DND-41 (cell line): ENCODE results near the gene NTN1.

Experiments used
- EZH2 ChIP-seq: IDR thresholded peaks from 3 replicates; pipeline ENCODE4 v1.6.1; 2012; ENCODE audit warnings: borderline replicate concordance, low read depth, mild to moderate bottlenecking, moderate library complexity, low read length, inconsistent platforms; ENCODE audit not compliant: severe bottlenecking
- TF ChIP-seq, protein P1 (sequence below): IDR thresholded peaks from 2 replicates; pipeline ENCODE4 v1.5.1; 2012; ENCODE audit warnings: borderline replicate concordance, low read length, moderate library complexity, mild to moderate bottlenecking; ENCODE audit not compliant: poor library complexity, severe bottlenecking; ENCODE audit errors: extremely low read depth

GRCh38 chr17:9215465-9215864, 194.2 kb downstream of the NTN1 start:
- TF ChIP-seq, protein P1, sequence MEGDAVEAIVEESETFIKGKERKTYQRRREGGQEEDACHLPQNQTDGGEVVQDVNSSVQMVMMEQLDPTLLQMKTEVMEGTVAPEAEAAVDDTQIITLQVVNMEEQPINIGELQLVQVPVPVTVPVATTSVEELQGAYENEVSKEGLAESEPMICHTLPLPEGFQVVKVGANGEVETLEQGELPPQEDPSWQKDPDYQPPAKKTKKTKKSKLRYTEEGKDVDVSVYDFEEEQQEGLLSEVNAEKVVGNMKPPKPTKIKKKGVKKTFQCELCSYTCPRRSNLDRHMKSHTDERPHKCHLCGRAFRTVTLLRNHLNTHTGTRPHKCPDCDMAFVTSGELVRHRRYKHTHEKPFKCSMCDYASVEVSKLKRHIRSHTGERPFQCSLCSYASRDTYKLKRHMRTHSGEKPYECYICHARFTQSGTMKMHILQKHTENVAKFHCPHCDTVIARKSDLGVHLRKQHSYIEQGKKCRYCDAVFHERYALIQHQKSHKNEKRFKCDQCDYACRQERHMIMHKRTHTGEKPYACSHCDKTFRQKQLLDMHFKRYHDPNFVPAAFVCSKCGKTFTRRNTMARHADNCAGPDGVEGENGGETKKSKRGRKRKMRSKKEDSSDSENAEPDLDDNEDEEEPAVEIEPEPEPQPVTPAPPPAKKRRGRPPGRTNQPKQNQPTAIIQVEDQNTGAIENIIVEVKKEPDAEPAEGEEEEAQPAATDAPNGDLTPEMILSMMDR, result no peak
- TF ChIP-seq EZH2, result no peak
